Skin epidermis (tissue), 12 donors: ENCODE data around the gene OR2AE1.
"Not testable (repeated sequence)": the region's sequence is repeated elsewhere in the genome, so short reads cannot be mapped to it uniquely, and the experiment has no call there.

Experiments used
- H3K27ac ChIP-seq, 21 experiments: fragments of 200-600 bp; sonication (generic) in 11 of 21; one replicate each; pipeline ENCODE4 v1.5.0; 2020; ENCODE audit warnings: mild to moderate bottlenecking in 3 of 21, inconsistent platforms in 2 of 21, moderate library complexity in 2 of 21
- H3K4me3 ChIP-seq, 7 experiments: fragments of 200-600 bp; sonication (generic) in 2 of 7; one replicate each; pipeline ENCODE4 v1.5.0; 2020; ENCODE audit warnings: inconsistent platforms in 2 of 7, mild to moderate bottlenecking in 2 of 7, moderate library complexity in 1 of 7

OR2AE1 gene, protein sequence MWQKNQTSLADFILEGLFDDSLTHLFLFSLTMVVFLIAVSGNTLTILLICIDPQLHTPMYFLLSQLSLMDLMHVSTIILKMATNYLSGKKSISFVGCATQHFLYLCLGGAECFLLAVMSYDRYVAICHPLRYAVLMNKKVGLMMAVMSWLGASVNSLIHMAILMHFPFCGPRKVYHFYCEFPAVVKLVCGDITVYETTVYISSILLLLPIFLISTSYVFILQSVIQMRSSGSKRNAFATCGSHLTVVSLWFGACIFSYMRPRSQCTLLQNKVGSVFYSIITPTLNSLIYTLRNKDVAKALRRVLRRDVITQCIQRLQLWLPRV

DNA sequence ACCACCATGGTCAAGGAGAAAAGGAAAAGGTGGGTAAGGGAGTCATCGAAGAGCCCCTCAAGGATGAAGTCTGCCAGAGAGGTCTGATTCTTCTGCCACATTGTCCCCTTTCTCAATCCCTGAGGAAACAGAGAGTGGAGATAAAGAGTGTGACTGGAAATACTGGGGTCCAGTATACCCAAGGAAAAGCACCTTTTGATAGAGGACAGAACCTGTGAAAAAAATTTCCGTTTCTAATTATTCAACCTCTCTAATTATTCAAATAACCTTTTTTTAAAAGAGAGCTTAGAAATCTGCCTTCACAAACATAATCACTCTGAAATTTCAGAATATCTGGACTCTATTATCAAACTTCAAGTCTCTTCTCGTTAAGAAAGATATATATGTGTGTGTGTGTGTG is at the start of gene OR2AE1:
OR2AE1 (minus strand) TSS at position 101 of the 400 bp plus-strand sequence; CDS start at position 101, 0 bp downstream.
- H3K27ac ChIP-seq = no peak within 1 kb of the TSS
- H3K4me3 ChIP-seq = no peak within 1 kb of the TSS

DNA sequence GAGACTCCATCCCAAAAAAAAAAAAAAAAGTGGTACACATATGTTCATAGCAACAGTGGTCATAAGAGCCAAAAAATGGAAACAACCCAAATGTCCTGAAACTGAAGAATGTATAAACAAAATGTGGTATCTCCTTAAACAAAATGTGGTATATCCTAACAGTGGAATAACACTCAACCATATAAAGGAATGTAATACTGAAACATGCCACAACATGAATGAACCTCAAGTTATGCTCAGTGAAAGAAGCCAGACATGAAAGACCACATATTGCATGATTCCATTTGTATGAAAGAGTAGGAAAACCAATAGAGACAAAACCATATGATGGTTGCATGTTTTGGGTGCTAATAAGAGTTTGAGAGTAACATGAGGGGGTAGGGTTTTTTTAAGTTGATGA is 49.5 kb upstream of the OR2AE1 start:
- no peak overlapping the region for H3K4me3 ChIP-seq
- H3K27ac ChIP-seq = no peak overlapping the region

DNA sequence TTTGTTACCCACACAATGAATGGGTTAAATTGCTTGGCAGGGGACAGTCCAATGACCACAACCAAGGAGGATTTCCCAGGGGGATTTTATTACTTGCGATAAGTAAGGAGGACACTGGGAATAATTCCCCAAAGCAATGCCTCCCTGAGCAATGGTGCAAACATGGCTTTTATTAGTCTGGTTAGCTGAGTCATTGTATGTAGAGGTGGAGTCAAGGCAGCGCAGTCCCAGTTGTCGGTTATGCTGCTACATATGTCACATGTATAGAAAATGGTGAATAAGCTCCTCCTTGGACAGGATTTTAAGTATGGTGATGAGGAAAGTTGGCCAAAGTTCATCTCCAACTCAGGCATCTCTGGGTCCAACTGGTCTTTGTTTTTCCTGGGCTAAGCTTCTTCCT is 46.4 kb upstream of the OR2AE1 start:
- no peak overlapping the region for H3K4me3 ChIP-seq

DNA sequence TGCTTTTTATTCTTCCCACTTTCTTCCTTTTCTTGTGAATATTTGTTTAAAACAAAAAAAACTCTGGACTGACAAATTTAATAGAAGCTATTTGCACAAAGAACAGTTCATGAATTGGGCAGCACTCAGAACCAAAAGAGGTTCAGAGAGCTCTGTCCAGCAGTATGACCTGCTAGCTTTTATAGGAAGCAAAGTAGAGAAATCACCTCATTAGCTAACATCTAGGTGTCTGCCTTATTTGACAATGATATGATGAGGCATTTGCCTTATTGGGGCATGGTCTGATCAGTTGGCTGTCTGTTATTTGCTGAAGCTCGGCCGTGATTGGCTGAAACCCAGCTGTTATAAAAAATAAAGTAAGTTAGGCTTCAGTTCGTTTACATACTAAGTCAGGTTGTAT is 43.3 kb upstream of the OR2AE1 start:
- Histone ChIP-seq H3K4me3 (peak overlapping the region; percentile 75 to 98 (median 88)), H3K27ac (peak overlapping the region in 17 of 21 experiments; percentile 88 to 98 (median 93))

More for the DNA sequence above, 46.4 kb upstream of the OR2AE1 start:
- H3K27ac ChIP-seq = no peak overlapping the region

DNA sequence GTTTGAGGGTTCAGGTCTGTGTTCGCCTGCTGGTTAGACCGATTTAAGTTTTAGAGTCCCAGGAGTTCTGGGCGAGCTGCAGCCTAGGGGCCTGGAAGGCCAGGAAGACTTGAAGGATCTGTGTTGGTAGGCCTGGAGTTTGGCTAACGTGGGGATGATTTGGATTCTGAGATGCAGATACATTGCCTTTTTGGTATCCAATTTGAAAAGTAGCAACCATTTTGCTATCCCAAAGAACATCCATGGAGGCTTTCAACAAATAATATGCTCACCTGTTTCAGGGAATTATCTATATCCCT is 42.9 kb upstream of the OR2AE1 start:
- peak overlapping the region in 20 of 21 experiments; percentile 86 to 98 (median 93) for H3K27ac ChIP-seq
- peak overlapping the region; percentile 75 to 98 (median 88) for H3K4me3 ChIP-seq

DNA sequence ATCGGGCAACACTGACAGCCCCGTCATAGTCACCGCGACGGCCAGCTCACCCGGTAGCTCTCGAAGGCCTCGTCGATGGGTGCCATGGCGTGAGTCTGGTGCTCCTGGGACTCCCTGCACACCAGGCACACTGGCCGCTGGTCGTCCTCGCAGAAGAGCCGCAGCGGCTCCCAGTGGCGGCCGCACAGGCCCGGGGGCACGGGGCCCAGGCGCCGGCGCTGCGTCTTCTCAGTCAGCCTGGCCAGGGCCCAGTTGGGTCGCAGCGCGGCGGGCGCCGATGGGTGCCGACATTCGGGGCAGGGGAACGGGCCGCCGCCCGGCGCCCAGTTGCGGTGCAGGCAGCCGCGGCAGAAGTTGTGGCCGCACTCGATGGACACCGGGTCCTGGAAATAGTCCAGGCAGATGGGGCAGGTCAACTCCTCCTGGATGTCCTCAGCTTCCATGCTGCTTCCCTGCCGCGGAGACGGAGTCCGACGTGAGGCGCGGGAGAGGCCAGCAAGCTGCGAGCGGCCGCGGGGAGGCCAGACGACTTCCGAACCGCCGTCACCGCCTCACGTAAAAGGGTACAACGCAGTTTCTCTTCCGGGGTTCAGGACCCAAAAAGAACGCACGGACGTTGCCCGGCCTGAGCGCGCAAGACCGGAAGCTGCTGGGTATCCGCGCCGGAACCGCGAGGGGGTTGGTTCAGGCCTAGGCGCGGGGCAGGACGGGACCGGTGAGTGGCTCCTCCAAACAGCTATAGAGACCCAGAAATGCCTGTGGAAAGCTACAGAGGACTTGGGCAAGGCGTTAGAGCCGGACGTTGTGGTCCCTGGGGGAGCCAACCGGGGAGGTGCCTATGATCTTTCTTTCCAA is 42.4 kb upstream of the OR2AE1 start, which contains the start of gene TRIM4:
TRIM4 (minus strand) TSS at position 572 of the 855 bp plus-strand sequence; CDS start at position 443, 129 bp downstream.
- Histone ChIP-seq H3K4me3 (peak within 1 kb of the TSS; percentile 75 to 98 (median 88)), H3K27ac (peak within 1 kb of the TSS; percentile 24 to 98 (median 93))

DNA sequence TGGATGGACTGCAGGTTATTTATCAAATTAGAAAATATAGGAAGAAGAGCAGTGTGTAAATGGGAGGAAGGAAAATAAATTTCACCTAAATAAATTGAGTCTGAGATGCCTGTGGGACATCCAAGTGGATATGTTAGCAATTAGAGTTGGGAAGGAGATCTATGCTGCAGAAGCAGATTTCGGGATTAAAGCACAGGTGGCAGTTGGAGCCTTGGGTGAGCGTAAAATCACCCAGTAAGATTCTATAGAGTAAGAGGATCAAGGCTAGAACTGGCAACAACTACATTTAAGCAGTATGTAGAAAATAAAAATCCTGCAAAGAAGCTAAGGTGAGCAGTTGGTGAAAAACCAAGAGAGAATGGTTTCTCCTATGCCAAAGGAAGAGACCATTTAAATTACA is 34.1 kb upstream of the OR2AE1 start:
- Histone ChIP-seq H3K27ac (no peak overlapping the region), H3K4me3 (no peak overlapping the region)

DNA sequence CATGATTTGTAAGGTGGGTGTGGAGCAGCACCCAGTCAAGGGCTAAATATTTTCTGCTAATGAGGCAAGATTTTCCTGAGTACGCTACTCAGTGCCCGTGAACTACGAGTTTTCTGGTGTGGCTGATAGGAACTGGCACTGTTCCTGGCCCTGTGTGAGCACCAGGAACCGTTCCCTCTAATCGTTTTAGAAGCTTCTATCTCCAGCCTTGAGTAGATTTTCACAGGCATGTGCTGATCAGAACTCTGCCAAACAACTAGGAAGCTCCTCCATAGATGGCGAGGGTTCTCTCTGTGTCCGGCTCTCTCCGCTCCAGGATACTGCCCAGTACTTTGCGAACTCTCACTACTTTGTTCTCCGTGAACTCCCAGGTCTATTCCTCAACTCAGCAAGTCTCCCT is 24.7 kb upstream of the OR2AE1 start:
- Histone ChIP-seq H3K27ac (no peak overlapping the region), H3K4me3 (no peak overlapping the region)

DNA sequence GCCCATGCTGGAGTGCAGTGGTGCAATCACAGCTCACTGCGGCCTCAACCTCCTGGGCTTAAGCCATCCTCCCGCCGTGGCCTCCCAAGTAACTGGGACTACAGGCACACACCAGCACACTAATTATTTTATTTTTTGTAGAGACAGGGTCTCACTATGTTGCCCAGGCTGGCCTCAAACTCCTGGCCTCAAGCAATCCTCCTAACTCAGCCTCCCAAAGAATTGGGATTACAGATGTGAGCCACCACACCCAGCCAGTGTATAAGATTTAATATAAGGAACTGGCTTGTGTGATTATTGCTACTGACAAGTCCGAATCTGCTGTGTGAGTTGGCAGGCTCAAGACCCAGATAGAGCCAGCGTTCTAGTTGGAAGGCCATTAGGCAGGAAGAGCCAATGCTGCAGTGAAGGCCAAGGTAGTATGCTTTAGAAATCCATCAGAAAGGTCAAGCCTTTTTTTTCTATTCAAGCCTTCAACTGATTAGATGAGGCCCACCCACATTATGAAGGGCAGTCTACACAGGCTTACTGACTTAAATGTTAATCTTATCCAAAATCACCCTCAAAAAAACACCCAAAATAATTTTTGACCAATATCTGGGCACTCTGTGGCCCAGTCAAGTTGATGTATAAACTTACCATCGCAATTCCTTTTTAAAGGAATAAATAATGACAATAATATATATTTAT is 23.1 kb upstream of the OR2AE1 start:
- Histone ChIP-seq H3K27ac (no peak overlapping the region), H3K4me3 (no peak overlapping the region)

DNA sequence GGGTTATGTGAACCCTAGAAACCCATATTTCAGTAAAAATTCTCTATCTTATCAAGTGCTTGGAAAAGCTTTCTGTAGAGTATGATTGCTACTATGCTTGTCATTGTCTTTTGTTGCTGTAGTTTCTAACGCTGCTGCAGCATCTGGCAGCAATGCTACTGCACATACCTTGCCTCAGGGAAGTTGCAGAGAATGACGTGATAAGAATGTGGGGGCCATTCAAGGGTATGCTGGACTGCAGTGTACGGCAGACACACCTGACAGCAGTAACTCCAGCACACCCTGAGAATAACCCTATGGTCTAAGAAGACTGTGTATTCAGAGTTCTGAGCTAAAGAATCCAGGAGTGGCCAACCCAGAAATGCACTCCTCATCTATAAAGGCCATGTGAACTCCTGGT is 22.0 kb upstream of the OR2AE1 start:
- Histone ChIP-seq H3K27ac (no peak overlapping the region), H3K4me3 (no peak overlapping the region)

DNA sequence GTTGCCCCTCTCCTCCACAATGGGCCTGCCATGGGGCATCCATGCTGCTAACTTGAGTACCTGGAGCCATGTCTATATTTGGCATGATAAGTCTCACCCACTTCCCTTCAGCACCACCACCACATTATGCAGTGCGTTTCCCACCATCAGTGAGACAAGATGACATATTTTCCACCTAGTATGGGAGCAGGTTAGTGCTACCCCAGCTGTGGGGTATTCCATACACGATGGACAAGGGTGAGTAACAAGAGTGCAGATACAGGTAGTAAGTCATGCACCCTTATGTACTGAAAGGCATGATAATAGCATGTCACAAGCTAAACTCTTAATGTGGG is 21.2 kb upstream of the OR2AE1 start:
- H3K4me3 ChIP-seq = no peak overlapping the region
- H3K27ac ChIP-seq = no peak overlapping the region

DNA sequence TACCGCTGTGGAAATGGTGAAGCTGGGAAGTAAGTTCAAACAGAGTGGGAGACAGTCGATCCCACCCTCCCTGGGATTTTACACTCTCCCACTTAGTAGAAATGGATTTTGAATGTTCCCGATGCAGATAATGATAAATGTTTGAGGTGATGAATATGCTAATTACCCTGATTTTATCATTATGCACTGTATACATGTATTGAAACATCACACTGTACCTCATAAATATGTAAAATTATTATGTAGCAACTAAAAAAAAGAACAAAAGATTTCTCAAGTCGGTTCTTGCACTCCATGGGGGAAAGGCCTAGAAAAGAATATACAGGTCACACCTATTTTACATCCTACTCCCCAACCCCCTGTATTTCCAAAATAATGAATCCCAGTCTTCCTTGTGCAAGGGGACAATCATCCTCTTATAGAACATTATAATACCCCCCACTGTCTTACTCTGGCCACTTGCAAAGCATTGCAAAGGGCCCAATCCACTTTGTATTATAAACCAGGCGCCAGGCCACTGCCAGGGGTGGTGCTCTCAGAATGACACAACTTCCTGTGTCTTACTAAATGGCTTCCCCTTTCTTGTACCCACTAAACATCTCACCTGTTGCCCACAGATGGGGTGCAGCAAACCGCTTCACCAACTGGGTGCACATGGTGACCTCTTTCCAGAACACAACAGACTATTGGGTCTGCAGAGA is 20.6 kb upstream of the OR2AE1 start:
- Histone ChIP-seq H3K4me3 (no peak overlapping the region), H3K27ac (no peak overlapping the region)

DNA sequence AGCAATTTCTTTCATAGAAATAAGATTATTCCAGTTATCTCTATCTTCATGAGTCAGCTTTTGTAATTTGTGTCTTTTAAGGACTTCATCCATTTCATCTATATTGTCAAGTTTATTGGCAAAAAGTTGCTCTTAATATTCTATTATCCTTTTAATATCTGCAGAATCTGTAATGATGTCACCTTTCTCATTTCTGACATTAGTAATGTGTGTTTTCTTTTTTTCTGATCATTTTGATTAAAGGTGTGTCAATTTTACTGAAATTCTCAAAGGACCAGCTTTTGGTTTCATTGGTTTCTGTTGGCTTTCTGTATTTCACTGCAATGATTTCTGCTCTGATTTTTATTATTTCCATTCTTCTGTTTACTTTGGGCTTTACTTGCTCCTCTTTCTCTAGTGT is 17.9 kb upstream of the OR2AE1 start:
- H3K4me3 ChIP-seq = no peak overlapping the region
- no peak overlapping the region for H3K27ac ChIP-seq

DNA sequence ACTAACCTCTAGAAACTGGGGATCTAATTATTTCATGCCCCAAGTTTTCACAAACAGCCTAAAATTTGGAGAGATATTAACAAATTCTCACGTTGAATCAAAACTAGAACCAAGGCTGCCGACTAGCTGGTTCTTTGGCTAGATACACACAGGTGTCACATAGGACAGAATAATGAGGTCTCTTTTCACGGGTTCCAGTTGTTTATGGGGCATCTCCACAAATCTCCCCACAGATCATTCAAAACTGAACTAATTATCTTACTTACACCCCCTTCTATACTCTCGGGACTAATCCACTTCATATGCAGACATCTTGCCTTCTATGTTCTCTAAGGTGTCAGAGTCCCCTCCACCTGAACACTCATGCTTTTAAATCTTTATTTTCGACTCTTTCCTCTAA is 16.4 kb upstream of the OR2AE1 start:
- Histone ChIP-seq H3K27ac (no peak overlapping the region), H3K4me3 (no peak overlapping the region)

DNA sequence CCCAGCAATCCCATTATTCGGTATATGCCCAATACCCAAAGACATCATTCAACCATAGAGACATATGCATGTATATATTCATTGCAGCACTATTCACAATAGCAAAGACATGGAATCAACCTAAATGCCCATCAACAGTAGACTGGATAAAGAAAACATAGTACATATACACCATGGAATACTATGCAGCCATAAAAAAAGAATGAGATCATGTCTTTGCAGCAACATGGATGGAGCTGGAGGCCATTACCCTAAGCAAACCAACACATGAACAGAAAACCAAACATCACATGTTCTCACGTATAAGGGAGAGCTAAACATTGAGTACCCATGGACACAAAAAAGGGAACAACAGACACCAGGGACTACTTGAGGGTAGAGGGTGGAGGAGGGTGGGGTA is 13.5 kb upstream of the OR2AE1 start:
- not testable (repeated sequence) for H3K4me3 ChIP-seq, H3K27ac ChIP-seq

DNA sequence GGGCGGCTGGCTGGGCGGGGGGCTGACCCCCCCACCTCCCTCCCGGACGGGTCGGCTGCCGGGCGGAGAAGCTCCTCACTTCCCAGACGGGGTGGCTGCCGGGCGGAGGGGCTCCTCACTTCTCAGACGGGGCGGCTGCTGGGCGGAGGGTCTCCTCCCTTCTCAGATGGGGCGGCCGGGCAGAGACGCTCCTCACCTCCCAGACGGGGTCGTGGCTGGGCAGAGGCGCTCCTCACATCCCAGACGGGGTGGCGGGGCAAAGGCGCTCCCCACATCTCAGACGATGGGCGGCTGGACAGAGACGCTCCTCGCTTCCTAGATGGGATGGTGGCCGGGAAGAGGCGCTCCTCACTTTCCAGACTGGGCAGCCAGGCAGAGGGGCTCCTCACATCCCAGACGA is 11.5 kb upstream of the OR2AE1 start:
- H3K27ac ChIP-seq, H3K4me3 ChIP-seq: not testable (repeated sequence)

DNA sequence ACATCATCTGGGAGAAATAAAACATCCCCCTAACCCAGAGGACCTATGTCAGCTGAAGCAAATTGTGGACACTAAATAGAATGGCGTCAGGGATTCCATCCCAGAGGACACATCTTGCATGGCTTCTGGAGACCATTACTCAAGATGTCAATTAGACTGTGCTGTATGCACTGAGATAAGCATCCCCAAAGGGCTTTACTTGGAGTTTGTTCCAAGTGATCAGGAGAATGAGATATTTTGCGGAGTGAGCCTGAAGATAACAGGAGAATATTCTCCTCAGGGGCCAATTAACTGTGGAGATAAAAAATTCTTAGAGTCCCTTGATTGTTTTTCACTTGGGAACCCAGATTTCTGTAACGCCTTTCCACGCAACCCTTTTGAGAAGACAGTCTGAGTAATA is 4.5 kb upstream of the OR2AE1 start:
- no peak overlapping the region for H3K4me3 ChIP-seq

DNA sequence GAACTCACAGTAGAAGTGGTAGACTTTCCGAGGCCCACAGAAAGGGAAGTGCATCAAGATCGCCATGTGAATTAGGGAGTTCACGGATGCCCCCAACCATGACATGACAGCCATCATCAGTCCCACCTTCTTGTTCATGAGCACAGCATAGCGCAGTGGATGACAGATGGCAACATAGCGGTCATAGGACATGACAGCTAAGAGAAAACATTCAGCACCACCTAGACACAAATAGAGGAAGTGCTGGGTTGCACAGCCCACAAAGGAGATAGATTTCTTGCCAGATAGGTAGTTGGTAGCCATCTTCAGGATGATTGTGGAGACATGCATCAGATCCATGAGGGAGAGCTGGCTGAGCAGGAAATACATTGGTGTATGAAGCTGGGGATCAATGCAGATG is 342 bp downstream of the OR2AE1 start:
- no peak overlapping the region for H3K4me3 ChIP-seq
- H3K27ac ChIP-seq = no peak overlapping the region

More for the DNA sequence above, 4.5 kb upstream of the OR2AE1 start:
- no peak overlapping the region for H3K27ac ChIP-seq

DNA sequence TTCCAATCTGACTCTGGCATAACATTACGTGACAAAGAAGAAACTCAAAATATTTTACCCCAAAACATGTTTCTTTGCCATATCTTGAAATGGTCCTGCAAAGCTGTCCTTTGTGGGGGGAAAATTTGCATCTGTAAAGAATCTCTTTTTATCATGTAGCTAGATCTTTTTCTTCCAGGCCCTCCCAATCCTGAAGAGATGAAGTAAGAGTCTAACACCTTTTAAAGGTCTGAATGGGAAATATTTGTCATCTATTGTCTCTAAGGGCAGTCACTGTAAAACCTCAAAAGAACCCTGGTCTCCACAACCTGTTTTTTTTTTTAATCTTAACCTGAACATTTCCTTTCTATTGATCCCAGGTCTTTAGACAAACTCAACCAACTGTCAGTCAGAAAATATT is 8.6 kb downstream of the OR2AE1 start:
- Histone ChIP-seq H3K27ac (no peak overlapping the region), H3K4me3 (no peak overlapping the region)

DNA sequence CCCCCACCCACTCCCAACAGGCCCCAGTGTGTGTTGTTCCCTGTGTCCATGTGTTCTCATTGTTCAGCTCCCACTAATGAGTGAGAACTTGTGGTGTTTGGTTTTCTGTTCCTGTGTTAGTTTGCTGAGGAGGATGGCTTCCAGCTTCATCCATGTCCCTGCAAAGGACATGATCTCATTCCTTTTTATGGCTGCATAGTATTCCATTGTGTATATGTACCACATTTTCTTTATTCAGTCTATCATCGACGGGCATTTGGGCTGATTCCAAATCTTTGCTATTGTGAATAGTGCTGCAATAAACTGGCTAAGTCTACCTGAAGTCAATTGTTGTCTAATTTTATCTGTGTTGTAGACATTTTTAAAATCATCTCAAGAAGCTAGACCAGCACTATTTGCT is 9.4 kb downstream of the OR2AE1 start:
- H3K27ac ChIP-seq, H3K4me3 ChIP-seq: not testable (repeated sequence)
